GM21360 (cell line): ENCODE data around the gene SLIT1.

ENCODE experiments used
- ATAC-seq: cut with Tn5 transposase; IDR thresholded peaks from one replicate; pipeline ENCODE4 v1.9.1; 2021; ENCODE audit warnings: mild to moderate bottlenecking, moderate library complexity; ENCODE audit not compliant: unreplicated experiment

SLIT1 gene

GRCh38 chr10:97067716-97068391, 117.9 kb downstream of the SLIT1 start:
- ATAC-seq = no peak

DNA sequence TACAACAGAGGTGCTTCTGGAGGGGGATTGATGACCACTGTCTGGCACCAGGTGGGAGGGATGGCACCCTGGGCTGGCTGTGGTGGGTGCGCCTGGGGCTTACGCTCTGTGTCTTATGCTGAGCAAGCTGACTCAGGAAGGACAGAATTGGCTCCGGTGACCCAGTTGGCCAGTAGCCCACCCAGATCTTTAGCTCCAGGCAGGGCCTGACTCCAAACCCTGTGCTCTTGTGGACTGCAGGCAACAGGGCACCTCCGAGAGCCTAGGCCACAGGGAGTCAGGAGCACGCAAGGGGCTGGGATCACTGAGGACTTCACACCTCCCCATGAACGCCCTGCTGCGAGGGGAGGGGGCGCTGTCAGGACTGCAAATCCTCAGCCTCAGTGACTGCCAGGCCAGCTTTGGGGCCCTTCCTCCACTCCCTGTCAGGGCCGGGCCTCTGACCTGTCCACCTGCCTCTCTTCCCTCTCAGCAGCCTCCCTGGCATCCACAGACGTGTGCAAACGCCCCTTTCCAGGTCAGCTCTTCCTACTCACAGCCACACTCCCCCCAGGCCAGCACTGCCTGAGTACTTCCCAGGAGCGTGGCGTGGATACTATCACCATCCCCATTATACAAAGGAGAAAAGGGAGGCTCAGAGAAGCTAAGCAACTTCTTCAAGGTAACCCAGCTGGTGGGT, 118.7 kb downstream of the SLIT1 start:
- ATAC-seq = no peak

DNA sequence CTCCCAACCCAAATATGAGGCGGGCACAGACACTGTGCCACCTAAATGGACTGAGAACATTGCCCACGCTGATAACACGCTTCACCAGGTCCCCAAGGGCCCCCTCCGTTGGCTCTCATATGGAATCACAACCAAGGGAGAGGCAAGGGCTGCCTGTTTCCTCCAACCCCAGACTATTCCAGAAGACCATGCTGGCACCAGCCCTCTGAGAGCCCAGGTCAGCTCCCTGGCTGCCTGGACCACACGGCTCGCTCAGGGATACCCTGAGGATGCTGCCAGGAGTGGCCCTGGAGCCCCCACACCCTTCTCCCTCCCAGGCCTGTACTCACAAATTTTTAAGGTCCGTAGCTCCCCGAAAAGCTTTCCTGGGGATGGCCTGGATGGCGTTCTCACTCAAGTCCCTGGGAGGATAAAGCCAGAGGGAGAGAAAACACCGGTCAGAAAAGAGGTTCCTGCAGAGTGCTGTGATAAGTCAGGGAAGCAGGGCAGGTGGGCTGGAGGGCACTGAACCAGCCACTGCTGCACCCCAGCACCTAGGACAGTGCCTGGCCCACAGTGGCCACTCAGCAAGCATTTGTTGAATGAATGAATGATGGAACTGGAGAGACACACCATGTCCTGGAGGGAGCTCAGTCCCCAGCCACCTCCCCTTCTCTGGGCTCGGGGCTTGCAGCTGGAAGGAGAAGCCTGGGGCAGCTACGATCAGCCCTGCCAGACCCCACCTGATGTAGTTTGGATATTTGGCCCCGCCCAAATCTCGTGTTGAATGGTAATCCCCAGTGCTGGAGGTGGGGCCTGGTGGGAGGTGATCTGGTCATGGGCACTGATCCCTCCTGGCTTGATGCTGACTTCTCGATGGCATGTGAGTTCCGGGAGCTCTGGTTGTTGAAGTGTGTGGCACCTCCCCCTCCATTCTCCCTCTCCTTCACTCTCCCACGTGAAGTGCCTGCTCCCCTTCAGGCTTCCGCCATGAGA, 119.8 kb downstream of the SLIT1 start:
- ATAC-seq = no peak

- ATAC-seq = no peak
Measured at GRCh38 chr10:97065128-97065527, 120.6 kb downstream of the SLIT1 start.

DNA sequence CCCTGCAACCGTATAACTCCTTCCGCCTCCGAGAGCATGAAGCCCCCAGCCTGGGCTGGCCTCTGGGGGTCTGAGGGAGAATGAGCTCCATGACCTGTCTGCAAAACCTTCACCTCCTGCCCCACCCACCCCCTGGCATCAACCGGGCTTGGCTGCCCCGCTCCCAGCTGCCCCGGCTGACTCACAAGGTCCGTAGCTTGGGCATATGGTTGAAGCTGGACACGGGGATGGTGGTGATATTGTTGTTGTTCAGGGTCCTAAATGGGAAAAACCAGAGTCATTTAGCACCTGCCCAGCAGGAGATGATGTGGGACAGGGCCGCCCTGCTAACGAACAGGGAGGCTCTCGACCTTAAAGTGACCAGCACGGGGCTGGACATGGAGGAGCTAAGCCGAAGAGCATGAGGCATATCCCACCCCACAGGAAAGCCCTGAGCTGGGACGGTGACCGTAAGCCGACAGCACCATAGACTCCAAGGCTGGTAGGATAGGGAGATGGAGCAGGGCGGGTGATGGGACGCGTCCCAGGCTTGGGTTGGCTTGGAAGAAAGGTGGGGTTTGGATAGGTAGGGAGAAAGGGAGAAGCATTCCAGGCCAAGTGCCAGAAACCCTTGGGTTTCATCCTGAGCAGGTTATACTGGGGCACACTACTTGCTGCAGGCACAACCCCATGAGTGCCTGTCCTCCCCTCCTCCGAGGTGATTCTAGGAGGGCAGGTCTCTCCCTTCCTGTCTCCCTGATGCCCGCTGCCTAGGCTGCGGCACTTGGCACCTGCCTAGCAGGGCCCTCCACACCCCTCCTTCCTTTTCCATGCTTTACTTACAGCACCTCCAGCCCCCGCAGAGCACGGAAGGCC, 121.5 kb downstream of the SLIT1 start:
- no peak for ATAC-seq

- ATAC-seq = no peak
Measured at GRCh38 chr10:97063271-97063982, 122.3 kb downstream of the SLIT1 start.

DNA sequence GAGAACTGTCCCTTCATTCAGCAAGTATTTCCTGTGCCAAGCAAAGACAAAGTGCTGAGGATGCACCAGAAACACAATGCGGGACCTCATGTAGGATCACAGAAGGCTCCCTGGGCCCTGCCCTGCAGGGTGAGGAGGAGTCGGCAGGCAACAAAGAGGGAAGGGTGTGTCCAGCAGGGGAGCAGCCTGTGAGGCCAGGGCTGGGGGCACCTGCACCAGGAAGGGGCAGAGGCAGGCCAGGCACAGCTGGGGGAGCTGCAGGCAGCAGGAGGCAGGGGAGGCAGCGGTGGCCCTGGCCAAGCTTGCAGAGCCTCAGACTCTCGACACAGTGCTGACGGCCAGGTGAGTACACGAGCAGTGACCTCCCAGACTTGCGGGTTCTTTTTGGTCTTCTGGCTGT, 123.3 kb downstream of the SLIT1 start:
- ATAC-seq = no peak

- no peak for ATAC-seq
Measured at GRCh38 chr10:97062046-97062445, 123.7 kb downstream of the SLIT1 start.

GRCh38 chr10:97061423-97061822, 124.3 kb downstream of the SLIT1 start:
- ATAC-seq = no peak

- no peak for ATAC-seq
Measured at GRCh38 chr10:97060441-97061084, 125.2 kb downstream of the SLIT1 start.

DNA sequence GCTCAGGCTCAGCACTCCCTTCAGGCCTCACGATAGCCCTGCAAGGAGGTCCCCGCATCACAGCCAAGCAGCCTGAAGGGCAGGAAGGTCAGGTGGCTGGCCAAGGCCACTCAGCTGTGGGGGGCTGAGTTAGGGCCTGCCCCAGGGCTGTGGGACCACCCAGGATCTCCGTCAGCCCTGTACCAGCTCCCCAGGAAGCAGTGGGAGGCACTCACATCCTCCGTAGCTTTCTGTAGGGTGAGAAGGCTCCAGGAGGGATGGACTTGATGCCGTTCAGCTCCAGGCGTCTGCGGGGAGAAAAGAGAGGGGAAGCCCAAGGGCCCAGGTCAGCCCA, 125.9 kb downstream of the SLIT1 start:
- ATAC-seq = no peak

DNA sequence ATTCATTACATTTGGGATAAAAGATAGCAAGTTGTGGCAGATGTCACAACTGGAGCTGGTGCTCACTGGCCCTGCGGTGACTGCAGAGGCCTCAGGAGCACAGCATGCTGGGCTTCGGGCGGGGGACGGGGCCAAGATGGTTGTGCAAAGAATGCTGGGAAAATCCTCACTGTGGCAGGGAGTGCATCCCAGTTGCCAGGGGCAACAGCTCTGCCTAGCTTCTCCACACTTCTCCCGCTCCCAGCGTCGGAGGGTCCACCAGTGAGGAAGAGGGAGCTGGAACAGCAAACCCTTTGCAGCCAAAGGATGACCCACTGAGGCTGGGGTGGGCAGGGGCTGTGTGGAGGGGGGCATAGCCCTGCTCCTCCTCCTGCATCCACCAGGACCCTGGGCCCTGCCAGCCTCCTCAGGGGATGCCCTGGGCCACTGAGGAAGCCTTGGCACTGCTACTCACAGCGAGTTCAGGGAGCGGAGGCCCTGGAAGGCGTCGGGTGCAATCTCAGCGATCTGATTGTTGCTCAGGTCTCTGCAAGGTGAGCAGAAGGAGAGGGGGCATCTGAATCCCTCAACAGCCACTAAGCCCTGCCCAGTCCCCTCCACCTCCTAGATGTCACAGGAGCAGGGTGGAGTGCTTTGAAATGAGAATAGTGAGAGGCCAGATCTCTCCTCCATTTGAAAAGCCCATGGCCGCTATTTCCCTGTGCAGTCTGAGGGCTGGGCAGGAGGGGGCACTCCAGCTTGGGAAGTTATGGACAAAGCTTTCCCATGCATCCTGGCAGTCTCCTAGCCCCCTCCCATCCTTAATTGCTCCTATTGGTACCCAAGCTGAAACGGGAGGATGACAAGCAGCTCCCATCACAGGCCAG, 126.5 kb downstream of the SLIT1 start:
- ATAC-seq = no peak

GRCh38 chr10:97058521-97058920, 127.2 kb downstream of the SLIT1 start:
- no peak for ATAC-seq

DNA sequence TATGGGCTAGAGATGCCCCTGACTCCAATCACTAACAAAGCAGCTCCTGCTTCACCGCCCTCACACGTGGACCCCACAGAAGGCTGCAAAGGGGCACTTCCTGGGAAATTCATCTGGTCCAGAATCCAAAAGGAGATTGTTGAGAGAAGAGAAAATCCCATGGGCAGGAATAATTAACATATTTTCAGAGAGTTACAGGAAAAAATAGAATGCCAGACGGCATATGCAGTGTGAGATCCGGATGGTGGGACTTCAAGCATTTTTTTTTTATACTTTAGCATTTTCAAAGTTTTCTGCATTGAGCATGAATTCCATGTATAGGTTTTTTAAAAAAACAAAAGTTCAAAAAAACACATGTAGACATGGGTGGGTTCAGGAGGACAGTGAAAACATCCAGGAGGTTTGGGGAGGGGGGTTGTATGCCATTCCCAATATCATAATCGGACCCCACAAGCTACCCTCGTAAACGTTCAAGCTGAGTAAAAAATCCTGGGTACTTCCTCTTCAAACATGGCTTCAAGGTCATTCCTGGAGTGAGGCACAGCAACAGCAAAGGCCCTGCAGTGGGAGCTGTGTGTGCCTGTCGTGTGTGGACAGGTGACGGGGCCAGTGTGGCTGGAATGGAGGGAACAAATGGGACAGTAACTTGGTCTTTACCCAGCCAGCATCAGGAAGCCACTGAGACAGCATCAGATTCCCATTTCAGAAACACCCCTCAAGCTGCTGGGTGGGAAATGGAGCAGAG, 128.1 kb downstream of the SLIT1 start:
- ATAC-seq = no peak

DNA sequence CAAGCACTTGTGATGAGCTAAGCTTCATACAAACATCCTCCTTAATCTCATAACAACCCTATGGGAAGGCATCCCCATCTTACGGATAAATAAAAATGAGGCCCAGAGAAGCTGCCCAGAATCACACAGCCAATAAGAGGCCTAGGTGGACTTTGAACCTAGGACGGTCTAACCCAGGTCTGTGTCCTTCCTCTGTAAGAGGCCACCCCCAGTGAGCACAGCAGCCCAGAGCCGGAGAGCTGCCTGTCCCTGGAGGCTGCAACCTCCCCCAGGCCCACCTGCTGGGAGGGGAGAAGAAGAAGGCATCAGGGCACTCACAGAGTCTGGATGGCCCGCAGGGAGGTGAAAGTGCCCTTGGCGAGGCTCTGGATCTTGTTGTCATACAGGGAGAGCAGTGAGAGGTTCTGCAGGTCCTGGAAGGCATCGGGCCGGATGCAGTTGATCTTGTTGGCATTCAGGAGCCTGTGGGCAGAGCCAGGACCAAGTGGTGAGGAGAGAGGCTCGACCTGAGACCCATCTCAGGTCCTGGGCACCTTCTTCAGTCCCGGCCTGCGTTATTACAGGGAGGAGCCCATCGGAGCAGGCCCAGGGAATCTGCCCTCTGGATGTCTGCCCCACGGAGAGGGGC, 129.6 kb downstream of the SLIT1 start:
- ATAC-seq = no peak

GRCh38 chr10:97053276-97053675, 132.5 kb downstream of the SLIT1 start:
- no peak for ATAC-seq

GRCh38 chr10:97050956-97051496, 134.7 kb downstream of the SLIT1 start:
- ATAC-seq = no peak
